Nephron progenitor cell (in vitro differentiated cells): ENCODE results near the gene ABCC9.

Experiments
- DNase-seq: peaks from one replicate; pipeline ENCODE4 v3.0.0; 2021
- H3K27ac Mint-ChIP-seq: 2 replicates; pipeline ENCODE4 v1.8.0; 2021; ENCODE audit warnings: mild to moderate bottlenecking, moderate library complexity, mixed read lengths
- H3K27me3 Mint-ChIP-seq: 2 replicates; pipeline ENCODE4 v1.8.0; 2021; ENCODE audit warnings: mild to moderate bottlenecking, low read depth, mixed read lengths; ENCODE audit not compliant: poor library complexity
- H3K36me3 Mint-ChIP-seq: 2 replicates; pipeline ENCODE4 v1.8.0; 2021; ENCODE audit warnings: low read depth, mixed read lengths
- H3K4me1 Mint-ChIP-seq: 2 replicates; pipeline ENCODE4 v1.8.0; 2021; ENCODE audit warnings: mixed read lengths
- H3K4me3 Mint-ChIP-seq: 2 replicates; pipeline ENCODE4 v1.8.0; 2021; ENCODE audit warnings: mild to moderate bottlenecking, moderate library complexity, mixed read lengths
- H3K9me3 Mint-ChIP-seq: 2 replicates; pipeline ENCODE4 v1.8.0; 2021; ENCODE audit warnings: mild to moderate bottlenecking, moderate library complexity, mixed read lengths
- TF ChIP-seq, protein P1 (sequence below): fragments of 200-600 bp; sonication (generic); IDR thresholded peaks from 2 replicates; pipeline ENCODE4 v1.5.0; 2021; ENCODE audit warnings: antibody characterized with exemption

ABCC9 gene

GRCh38 chr12:21756699-21757098 is 184.5 kb downstream of the ABCC9 start:
- Mint-ChIP-seq H3K27me3 (no peaks in the 10 kb centered on the region), H3K4me3 (no peak overlapping the region), H3K9me3 (no peaks in the 10 kb centered on the region), H3K27ac (no peak overlapping the region), H3K36me3 (no peaks in the 10 kb centered on the region), H3K4me1 (peaks cover 9% of the 10 kb centered on the region)
- no peak for DNase-seq
- TF ChIP-seq, protein P1, sequence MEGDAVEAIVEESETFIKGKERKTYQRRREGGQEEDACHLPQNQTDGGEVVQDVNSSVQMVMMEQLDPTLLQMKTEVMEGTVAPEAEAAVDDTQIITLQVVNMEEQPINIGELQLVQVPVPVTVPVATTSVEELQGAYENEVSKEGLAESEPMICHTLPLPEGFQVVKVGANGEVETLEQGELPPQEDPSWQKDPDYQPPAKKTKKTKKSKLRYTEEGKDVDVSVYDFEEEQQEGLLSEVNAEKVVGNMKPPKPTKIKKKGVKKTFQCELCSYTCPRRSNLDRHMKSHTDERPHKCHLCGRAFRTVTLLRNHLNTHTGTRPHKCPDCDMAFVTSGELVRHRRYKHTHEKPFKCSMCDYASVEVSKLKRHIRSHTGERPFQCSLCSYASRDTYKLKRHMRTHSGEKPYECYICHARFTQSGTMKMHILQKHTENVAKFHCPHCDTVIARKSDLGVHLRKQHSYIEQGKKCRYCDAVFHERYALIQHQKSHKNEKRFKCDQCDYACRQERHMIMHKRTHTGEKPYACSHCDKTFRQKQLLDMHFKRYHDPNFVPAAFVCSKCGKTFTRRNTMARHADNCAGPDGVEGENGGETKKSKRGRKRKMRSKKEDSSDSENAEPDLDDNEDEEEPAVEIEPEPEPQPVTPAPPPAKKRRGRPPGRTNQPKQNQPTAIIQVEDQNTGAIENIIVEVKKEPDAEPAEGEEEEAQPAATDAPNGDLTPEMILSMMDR: no peak

DNA sequence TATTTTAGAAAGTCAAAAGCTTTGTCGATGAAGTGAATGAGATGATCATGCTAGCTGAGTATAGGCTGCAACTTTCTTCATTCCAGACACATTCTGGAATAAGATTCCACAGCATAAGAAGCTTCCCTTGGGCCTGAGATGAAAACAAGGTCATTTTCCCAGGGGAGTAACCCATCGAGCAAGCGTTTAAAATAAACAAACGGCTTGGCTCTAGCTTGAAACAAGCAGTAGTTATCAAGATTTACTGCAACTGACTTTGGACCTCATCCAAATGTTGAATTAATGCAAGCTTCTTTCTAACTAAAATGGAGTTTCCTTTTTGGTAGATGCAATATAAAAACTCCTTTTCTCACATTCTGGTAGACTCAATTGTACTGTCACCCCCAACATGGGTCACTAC is 189.7 kb downstream of the ABCC9 start:
- Mint-ChIP-seq H3K27me3 (peaks cover 3% of the 10 kb centered on the region), H3K4me3 (no peak overlapping the region), H3K27ac (peak overlapping the region; percentile 89), H3K4me1 (peaks cover 17% of the 10 kb centered on the region), H3K9me3 (peaks cover 34% of the 10 kb centered on the region), H3K36me3 (peaks cover 10% of the 10 kb centered on the region)
- DNase-seq: peak; percentile 7
- TF ChIP-seq, protein P1: no peak
